Neural cell (in vitro differentiated cells): Measurements from ENCODE around the gene AKT3. TPM values are rescaled to one million over a fixed set of nuclear protein-coding genes. Genes with fewer than 3 reads are reported as not detected.

Experiments
- H2AFZ ChIP-seq: fragments of 200-600, 300-800 bp; sonication (generic), shearing (Covaris generic); 2 replicates; pipeline ENCODE4 v1.6.0; 2014; ENCODE audit warnings: low read depth, mild to moderate bottlenecking, antibody characterized with exemption, low read length, moderate library complexity
- H3F3A ChIP-seq: fragments of 200-600 bp; shearing (Covaris generic); 2 replicates; pipeline ENCODE4 v1.6.1; 2016; ENCODE audit warnings: mild to moderate bottlenecking, moderate library complexity, mixed read lengths, antibody characterized with exemption, low read length; ENCODE audit not compliant: insufficient read depth, poor library complexity, severe bottlenecking
- H3K27ac ChIP-seq: fragments of 200-600, 300-800 bp; sonication (generic), shearing (Covaris generic); 2 replicates; pipeline ENCODE4 v1.5.1; 2014; ENCODE audit warnings: mild to moderate bottlenecking, low read length, moderate library complexity
- H3K27me3 ChIP-seq: fragments of 300-800, 200-600 bp; sonication (generic), shearing (Covaris generic); 2 replicates; pipeline ENCODE4 v1.6.0; 2014; ENCODE audit warnings: mild to moderate bottlenecking, low read depth, low read length, moderate library complexity; ENCODE audit not compliant: insufficient read depth
- H3K36me3 ChIP-seq: fragments of 300-800, 200-600 bp; sonication (generic), shearing (Covaris generic); 2 replicates; pipeline ENCODE4 v1.5.1; 2014; ENCODE audit warnings: mild to moderate bottlenecking, antibody characterized with exemption, low read length, moderate library complexity; ENCODE audit not compliant: insufficient read depth
- H3K4me2 ChIP-seq: fragments of 300-800, 200-600 bp; sonication (generic), shearing (Covaris generic); 2 replicates; pipeline ENCODE4 v1.6.0; 2014; ENCODE audit warnings: mild to moderate bottlenecking, low read length
- H3K4me3 ChIP-seq: fragments of 300-800, 200-600 bp; sonication (generic), shearing (Covaris generic); 2 replicates; pipeline ENCODE4 v1.5.1; 2014; ENCODE audit warnings: mild to moderate bottlenecking, low read length, moderate library complexity
- H3K79me2 ChIP-seq: fragments of 200-600 bp; shearing (Covaris generic); replicated peaks from 2 replicates; pipeline ENCODE4 v1.6.0; 2014; ENCODE audit warnings: mild to moderate bottlenecking, low read length, moderate library complexity; ENCODE audit not compliant: insufficient read depth
- H3K9ac ChIP-seq: fragments of 300-800, 200-600 bp; sonication (generic), shearing (Covaris generic); 2 replicates; pipeline ENCODE4 v1.6.1; 2016; ENCODE audit warnings: mild to moderate bottlenecking, low read length, mixed read lengths
- H3K9me2 ChIP-seq: fragments of 200-600 bp; shearing (Covaris generic); 2 replicates; pipeline ENCODE4 v1.6.1; 2016; ENCODE audit warnings: mild to moderate bottlenecking, low read length, mixed read lengths; ENCODE audit not compliant: insufficient read depth
- H3K9me3 ChIP-seq: fragments of 200-600, 300-800 bp; sonication (generic), shearing (Covaris generic); 2 replicates; pipeline ENCODE4 v1.6.1; 2016; ENCODE audit warnings: mild to moderate bottlenecking, mixed run types, low read length, moderate library complexity, mixed read lengths
- H4K20me1 ChIP-seq: fragments of 200-600 bp; shearing (Covaris generic); 2 replicates; pipeline ENCODE4 v1.6.1; 2016; ENCODE audit warnings: mild to moderate bottlenecking, mixed run types; ENCODE audit not compliant: insufficient read depth
- EP300 ChIP-seq: fragments of 450-650 bp; conservative IDR thresholded peaks from 2 replicates; pipeline ENCODE4 v1.6.1; 2014; ENCODE audit warnings: antibody characterized with exemption, mild to moderate bottlenecking, moderate library complexity; ENCODE audit not compliant: poor library complexity, severe bottlenecking
- EZH2 ChIP-seq: fragments of 200-600, 300-800 bp; shearing (Covaris generic), sonication (generic); IDR thresholded peaks from 2 replicates; pipeline ENCODE4 v1.6.1; 2014; ENCODE audit warnings: antibody characterized with exemption, low read length, borderline replicate concordance, mild to moderate bottlenecking; ENCODE audit not compliant: insufficient read depth, poor library complexity, severe bottlenecking
- MXI1 ChIP-seq: fragments of 450-650 bp; conservative IDR thresholded peaks from 2 replicates; pipeline ENCODE4 v1.6.1; 2014; ENCODE audit warnings: antibody characterized with exemption, mild to moderate bottlenecking; ENCODE audit not compliant: poor library complexity, severe bottlenecking
- POLR2AphosphoS5 ChIP-seq: IDR thresholded peaks from 2 replicates; pipeline ENCODE4 v1.6.1; 2012
- RAD21 ChIP-seq: fragments of 450-650 bp; conservative IDR thresholded peaks from 2 replicates; pipeline ENCODE4 v1.6.1; 2014; ENCODE audit warnings: antibody characterized with exemption, mild to moderate bottlenecking, moderate library complexity
- REST ChIP-seq: IDR thresholded peaks from 2 replicates; pipeline ENCODE4 v1.6.1; 2012; ENCODE audit warnings: borderline replicate concordance
- SMC3 ChIP-seq: fragments of 450-650 bp; conservative IDR thresholded peaks from 2 replicates; pipeline ENCODE4 v1.6.1; 2014; ENCODE audit warnings: antibody characterized with exemption, mild to moderate bottlenecking, moderate library complexity; ENCODE audit not compliant: poor library complexity
- TAF1 ChIP-seq: IDR thresholded peaks from 2 replicates; pipeline ENCODE4 v1.6.1; 2012; ENCODE audit warnings: low read depth
- polyA plus RNA-seq: library from polyadenylated mRNA; depleted of rRNA; stranded (reverse); fragments of >200 nt; gene quantifications from 2 replicates; pipeline ENCODE4 v1.2.3, GENCODE V29; 2014
- TF ChIP-seq, protein P1 (sequence below): fragments of 450-650 bp; IDR thresholded peaks from 2 replicates; pipeline ENCODE4 v1.5.1; 2014; ENCODE audit warnings: antibody characterized with exemption, mild to moderate bottlenecking, moderate library complexity; ENCODE audit not compliant: poor library complexity, severe bottlenecking

The AKT3 gene
- polyA plus RNA-seq, 1 donor from 2014 or later, result 46.0 TPM

DNA sequence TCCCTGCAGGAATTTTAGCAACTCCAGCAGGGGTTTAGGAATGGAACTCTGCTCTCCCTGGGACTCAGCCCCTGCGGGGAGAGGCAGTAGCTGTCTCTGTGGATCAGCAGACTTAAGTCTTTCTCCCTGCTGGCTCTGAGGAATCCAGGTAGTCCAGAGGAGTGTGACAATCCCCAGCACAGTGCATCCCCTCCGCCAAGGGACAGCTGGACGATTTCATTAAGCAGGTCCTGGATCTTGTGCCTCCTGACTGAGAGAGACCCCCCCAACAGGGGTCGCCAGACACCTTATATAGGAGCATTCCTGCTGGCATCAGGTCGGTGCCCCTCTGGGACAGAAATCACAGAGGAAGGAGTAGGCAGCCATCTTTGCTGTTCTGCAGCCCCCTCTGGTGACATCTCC, 30.6 kb downstream of the AKT3 start:
- Histone ChIP-seq H3K9me2 (no peaks in the 10 kb centered on the region), H3K27ac (no peak overlapping the region), H4K20me1 (no peaks in the 10 kb centered on the region), H3K9me3 (no peaks in the 10 kb centered on the region), H3F3A (no peaks in the 10 kb centered on the region), H2AFZ (no peak overlapping the region), H3K4me2 (no peak overlapping the region), H3K9ac (no peak overlapping the region), H3K4me3 (no peak overlapping the region), H3K27me3 (no peaks in the 10 kb centered on the region), H3K36me3 (no peaks in the 10 kb centered on the region), H3K79me2 (peaks cover 17% of the 10 kb centered on the region)
- TF ChIP-seq, protein P1, sequence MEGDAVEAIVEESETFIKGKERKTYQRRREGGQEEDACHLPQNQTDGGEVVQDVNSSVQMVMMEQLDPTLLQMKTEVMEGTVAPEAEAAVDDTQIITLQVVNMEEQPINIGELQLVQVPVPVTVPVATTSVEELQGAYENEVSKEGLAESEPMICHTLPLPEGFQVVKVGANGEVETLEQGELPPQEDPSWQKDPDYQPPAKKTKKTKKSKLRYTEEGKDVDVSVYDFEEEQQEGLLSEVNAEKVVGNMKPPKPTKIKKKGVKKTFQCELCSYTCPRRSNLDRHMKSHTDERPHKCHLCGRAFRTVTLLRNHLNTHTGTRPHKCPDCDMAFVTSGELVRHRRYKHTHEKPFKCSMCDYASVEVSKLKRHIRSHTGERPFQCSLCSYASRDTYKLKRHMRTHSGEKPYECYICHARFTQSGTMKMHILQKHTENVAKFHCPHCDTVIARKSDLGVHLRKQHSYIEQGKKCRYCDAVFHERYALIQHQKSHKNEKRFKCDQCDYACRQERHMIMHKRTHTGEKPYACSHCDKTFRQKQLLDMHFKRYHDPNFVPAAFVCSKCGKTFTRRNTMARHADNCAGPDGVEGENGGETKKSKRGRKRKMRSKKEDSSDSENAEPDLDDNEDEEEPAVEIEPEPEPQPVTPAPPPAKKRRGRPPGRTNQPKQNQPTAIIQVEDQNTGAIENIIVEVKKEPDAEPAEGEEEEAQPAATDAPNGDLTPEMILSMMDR, result no peak
- no peak for TF ChIP-seq TAF1
- no peak for TF ChIP-seq REST
- TF ChIP-seq POLR2AphosphoS5, result no peak
- TF ChIP-seq RAD21, result no peak
- TF ChIP-seq SMC3, result no peak

DNA sequence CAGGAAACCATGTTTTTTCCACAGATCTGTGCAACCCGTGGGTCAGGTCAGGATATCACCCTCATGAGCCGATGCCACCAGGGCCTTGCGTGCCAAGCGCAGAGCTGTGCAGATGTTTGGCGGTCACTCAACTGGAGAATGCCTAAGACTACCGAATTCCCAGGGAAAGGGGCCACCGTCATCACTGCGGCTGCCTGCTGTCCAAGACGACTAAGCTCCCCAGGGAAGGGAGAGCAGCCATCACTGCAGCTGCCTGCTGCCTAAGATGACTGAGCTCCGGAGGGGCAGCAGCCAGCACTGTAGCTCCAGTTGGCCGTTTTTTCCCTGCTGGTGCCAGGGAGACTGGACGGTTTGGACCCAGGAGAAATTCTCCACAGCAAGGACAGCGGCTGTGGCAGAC, 31.1 kb downstream of the AKT3 start:
- H3K4me2 ChIP-seq, result no peak overlapping the region
- H3K9ac ChIP-seq, result no peak overlapping the region
- no peak for TF ChIP-seq RAD21
- TF ChIP-seq EZH2, result no peak
- TF ChIP-seq REST, result no peak
- no peak for TF ChIP-seq EP300
- TF ChIP-seq SMC3, result no peak
- TF ChIP-seq, protein P1, result no peak
- TF ChIP-seq POLR2AphosphoS5, result no peak
- no peak for TF ChIP-seq MXI1
- TF ChIP-seq TAF1, result no peak
- H3K9me2 ChIP-seq, result no peaks in the 10 kb centered on the region
- no peak overlapping the region for H3K27ac ChIP-seq
- H3K9me3 ChIP-seq, result no peaks in the 10 kb centered on the region
- no peak overlapping the region for H2AFZ ChIP-seq
- H3F3A ChIP-seq, result no peaks in the 10 kb centered on the region
- H3K4me3 ChIP-seq, result no peak overlapping the region
- H4K20me1 ChIP-seq, result no peaks in the 10 kb centered on the region
- no peaks in the 10 kb centered on the region for H3K36me3 ChIP-seq
- H3K27me3 ChIP-seq, result no peaks in the 10 kb centered on the region
- peaks cover 16% of the 10 kb centered on the region for H3K79me2 ChIP-seq
